Measurements from ENCODE around the gene CEP112. TPM values are rescaled to one million over a fixed set of nuclear protein-coding genes. Genes with fewer than 3 reads are reported as not detected.

CEP112 gene
- total RNA-seq, 1 donor from 2014 or later = 26.3 TPM

GRCh38 chr17:66115246-66115645 lies 76.7 kb downstream of the CEP112 start:
- Mint-ChIP-seq H3K9me3 (ENCODE audit: unreplicated experiment) (no peaks in the 10 kb centered on the region), H3K4me3 (ENCODE audit: unreplicated experiment) (no peak overlapping the region), H3K4me1 (ENCODE audit: unreplicated experiment) (no peaks in the 10 kb centered on the region), H3K27ac (ENCODE audit: unreplicated experiment) (no peak overlapping the region), H3K27me3 (ENCODE audit: unreplicated experiment) (no peaks in the 10 kb centered on the region), H3K36me3 (ENCODE audit: low read depth, unreplicated experiment) (peaks cover 21% of the 10 kb centered on the region)
- TF ChIP-seq CTCF (IDR thresholded peaks at IDR 0.05; ENCODE audit: unreplicated experiment) = no peak
- no peak for DNase-seq (ENCODE audit: low spot score)

GRCh38 chr17:66114609-66115008 lies 77.3 kb downstream of the CEP112 start:
- Mint-ChIP-seq H3K9me3 (ENCODE audit: unreplicated experiment) (no peaks in the 10 kb centered on the region), H3K27me3 (ENCODE audit: unreplicated experiment) (no peaks in the 10 kb centered on the region), H3K4me3 (ENCODE audit: unreplicated experiment) (no peak overlapping the region), H3K4me1 (ENCODE audit: unreplicated experiment) (no peaks in the 10 kb centered on the region), H3K36me3 (ENCODE audit: low read depth, unreplicated experiment) (peaks cover 21% of the 10 kb centered on the region), H3K27ac (ENCODE audit: unreplicated experiment) (no peak overlapping the region)
- no peak for TF ChIP-seq CTCF (IDR thresholded peaks at IDR 0.05; ENCODE audit: unreplicated experiment)
- no peak for DNase-seq (ENCODE audit: low spot score)

GRCh38 chr17:66107731-66108130 lies 84.2 kb downstream of the CEP112 start:
- no peak for TF ChIP-seq CTCF (IDR thresholded peaks at IDR 0.05; ENCODE audit: unreplicated experiment)
- Mint-ChIP-seq H3K36me3 (ENCODE audit: low read depth, unreplicated experiment) (peaks cover 31% of the 10 kb centered on the region), H3K4me1 (ENCODE audit: unreplicated experiment) (peaks cover 4% of the 10 kb centered on the region), H3K9me3 (ENCODE audit: unreplicated experiment) (no peaks in the 10 kb centered on the region), H3K27ac (ENCODE audit: unreplicated experiment) (no peak overlapping the region), H3K27me3 (ENCODE audit: unreplicated experiment) (peaks cover 3% of the 10 kb centered on the region), H3K4me3 (ENCODE audit: unreplicated experiment) (no peak overlapping the region)
- no peak for DNase-seq (ENCODE audit: low spot score)

- Mint-ChIP-seq H3K27ac (ENCODE audit: unreplicated experiment) (no peak overlapping the region), H3K4me3 (ENCODE audit: unreplicated experiment) (no peak overlapping the region), H3K4me1 (ENCODE audit: unreplicated experiment) (no peaks in the 10 kb centered on the region), H3K27me3 (ENCODE audit: unreplicated experiment) (no peaks in the 10 kb centered on the region), H3K36me3 (ENCODE audit: low read depth, unreplicated experiment) (peaks cover 14% of the 10 kb centered on the region), H3K9me3 (ENCODE audit: unreplicated experiment) (no peaks in the 10 kb centered on the region)
- no peak for TF ChIP-seq CTCF (IDR thresholded peaks at IDR 0.05; ENCODE audit: unreplicated experiment)
- no peak for DNase-seq (ENCODE audit: low spot score)
These were observed 93.9 kb downstream of the CEP112 start for GRCh38 chr17:66098040-66098439.

GRCh38 chr17:66094727-66095126 lies 97.2 kb downstream of the CEP112 start:
- Mint-ChIP-seq H3K27ac (ENCODE audit: unreplicated experiment) (no peak overlapping the region), H3K9me3 (ENCODE audit: unreplicated experiment) (no peaks in the 10 kb centered on the region), H3K36me3 (ENCODE audit: low read depth, unreplicated experiment) (peaks cover 20% of the 10 kb centered on the region), H3K4me3 (ENCODE audit: unreplicated experiment) (no peak overlapping the region), H3K4me1 (ENCODE audit: unreplicated experiment) (no peaks in the 10 kb centered on the region), H3K27me3 (ENCODE audit: unreplicated experiment) (no peaks in the 10 kb centered on the region)
- TF ChIP-seq CTCF (IDR thresholded peaks at IDR 0.05; ENCODE audit: unreplicated experiment) = no peak
- DNase-seq (ENCODE audit: low spot score) = no peak
